Lung microvascular endothelial cell (primary cell): Measurements from ENCODE around the gene SBNO1. TPM values are rescaled to one million over a fixed set of nuclear protein-coding genes. Genes with fewer than 3 reads are reported as not detected.
"Not testable (repeated sequence)": the region's sequence is repeated elsewhere in the genome, so short reads cannot be mapped to it uniquely, and the experiment has no call there.

Experiments used
- DNase-seq, 2 donors: peaks; one replicate each; pipeline versions ENCODE4 v3.0.0 to v3.0.0-alpha.2; 2010; ENCODE audit warnings: low read depth in 2 of 2
- total RNA-seq: library from RNA; depleted of rRNA; stranded (reverse); fragments of >200 nt; gene quantifications from 2 replicates; pipeline ENCODE4 v1.2.1, GENCODE V29; 2014

SBNO1 gene
- total RNA-seq, 1 donor from 2014 or later, result 17.7 TPM

DNA sequence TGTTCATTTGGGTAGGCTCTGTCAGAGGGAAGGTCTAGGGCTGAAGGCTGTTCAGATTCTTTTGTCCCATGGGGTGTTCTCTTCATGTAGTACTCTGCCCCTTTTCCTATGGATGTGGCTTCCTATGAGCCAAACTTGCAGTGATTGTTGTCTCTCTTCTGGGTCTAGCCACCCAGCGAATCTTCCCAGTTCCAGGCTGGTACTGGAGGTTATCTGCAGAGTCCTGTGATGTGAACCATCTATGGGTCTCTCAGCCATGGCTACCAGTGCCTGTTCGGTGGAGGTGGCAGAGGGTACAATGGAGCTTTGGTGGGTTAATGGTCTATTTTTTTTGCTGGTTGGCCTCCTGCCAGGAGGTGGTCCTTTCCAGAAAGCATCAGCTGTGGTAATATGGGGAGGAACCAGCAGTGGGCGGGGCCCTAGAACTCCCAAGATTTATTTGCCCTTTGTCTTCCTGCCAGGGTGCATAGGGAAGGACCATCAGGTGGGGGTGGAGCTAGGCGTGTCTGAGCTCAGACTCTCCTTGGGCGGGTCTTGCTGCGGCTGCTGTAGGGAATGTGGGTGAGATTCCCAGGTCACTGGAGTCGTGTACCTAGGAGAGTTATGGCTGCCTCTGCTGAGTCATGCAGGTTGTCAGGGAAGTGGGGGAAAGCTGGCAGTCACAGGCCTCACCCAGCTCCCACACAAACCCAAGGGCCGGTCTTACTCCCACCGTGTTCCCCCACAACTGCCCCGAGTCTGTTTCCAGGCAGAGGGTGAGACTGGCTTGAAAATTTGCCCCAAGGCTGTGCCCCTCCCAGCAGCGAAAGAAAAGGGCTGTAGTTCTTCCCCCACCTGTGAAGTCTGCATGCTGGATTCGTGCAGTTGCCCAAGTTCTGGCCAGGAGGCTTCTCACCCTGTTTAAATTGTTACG lies 113.9 kb downstream of the SBNO1 start:
- no peak for DNase-seq

DNA sequence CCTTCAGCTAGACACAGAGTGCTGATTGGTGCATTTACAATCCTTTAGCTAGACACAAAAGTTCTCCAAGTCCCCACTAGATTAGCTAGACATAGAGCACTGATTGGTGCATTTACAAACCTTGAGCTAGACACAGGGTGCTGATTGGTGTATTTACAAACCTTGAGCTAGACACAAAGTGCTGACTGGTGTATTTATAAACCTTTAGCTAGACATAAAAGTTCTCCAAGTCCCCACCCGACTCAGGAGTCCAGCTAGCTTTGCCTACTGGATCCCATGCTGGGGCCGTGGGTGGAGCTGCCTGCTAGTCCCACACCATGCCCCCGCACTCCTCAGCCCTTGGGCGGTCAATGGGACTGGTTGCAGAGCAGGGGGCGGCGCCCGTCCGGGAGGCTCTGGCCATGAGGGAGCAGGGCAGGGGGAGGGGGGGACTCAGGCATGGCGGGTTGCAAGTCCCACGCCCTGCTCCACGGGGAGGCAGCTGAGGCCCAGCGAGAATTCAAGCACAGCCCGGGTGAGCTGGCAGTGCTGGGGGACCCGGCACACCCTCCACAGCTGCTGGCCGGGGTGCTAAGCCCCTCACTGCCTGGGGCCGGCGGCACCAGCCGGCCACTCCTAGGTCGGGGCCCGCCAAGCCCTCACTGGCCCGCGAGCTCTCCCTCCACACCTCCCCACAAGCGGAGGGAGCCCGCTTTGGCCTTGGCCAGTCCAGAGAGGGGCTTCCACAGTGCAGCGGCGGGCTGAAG lies 115.5 kb downstream of the SBNO1 start:
- DNase-seq, result not testable (repeated sequence)

DNA sequence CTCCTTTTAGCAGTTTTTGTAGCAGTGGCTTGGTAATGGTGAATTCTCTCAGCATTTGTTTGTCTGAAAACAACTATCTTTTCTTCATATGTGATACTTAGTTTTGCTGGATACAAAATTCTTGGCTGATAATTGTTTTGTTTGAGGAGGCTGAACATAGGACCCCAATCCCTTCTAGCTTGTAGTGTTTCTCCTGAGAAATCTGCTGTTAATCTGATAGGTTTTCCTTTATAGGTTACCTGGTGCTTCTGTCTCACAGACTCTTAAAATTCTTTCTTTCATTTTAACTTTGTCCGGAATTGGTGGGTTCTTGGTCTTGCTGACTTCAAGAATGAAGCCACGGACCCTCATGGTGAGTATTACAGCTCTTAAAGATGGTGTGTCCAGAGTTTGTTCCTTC lies 116.5 kb downstream of the SBNO1 start:
- DNase-seq, result not testable (repeated sequence)

DNA sequence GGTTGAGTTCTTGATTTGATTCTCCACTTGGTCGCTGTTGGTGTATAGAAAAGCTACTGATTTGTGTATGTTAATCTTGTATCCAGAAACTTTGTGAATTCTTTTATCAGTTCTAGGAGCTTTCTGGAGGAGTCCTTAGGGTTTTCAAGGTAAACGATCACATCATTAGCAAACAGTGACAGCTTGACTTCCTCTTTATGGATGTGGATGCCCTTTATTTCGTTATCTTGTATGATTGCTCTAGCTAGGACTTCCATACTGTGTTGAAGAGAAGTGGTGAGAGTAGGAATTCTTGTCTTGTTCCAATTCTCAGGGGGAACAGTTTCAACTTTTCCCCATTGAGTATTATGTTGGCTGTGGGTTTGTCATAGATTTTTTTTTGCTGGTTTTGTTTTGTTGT lies 119.0 kb downstream of the SBNO1 start:
- DNase-seq, result no peak

DNA sequence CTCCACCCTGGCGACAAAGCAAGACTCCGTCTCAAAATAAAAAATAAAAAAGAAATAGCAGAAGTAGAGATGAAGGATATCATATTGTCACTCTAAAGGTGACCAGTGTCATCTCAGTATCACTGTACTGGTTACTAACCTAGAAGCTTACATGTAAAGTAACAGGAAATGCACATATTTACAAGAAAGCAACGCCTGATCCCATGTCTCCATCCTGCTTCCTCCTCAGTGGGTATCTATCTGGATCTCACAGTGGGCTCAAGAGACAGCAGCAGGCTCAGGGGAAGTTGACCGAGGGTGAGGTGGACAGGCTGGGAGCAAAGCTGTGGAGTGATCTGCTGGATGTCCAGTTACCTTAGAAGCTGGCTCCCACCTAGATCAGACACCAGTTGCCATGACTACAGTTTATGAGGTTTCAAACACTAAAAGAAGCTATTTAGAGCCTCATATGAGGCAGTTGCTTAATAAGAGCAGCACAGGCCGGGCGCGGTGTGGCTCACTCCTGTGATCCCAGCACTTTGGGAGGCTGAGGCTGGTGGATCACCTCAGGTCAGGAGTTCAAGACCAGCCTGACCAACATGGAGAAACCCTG lies 120.9 kb downstream of the SBNO1 start:
- no peak for DNase-seq

DNA sequence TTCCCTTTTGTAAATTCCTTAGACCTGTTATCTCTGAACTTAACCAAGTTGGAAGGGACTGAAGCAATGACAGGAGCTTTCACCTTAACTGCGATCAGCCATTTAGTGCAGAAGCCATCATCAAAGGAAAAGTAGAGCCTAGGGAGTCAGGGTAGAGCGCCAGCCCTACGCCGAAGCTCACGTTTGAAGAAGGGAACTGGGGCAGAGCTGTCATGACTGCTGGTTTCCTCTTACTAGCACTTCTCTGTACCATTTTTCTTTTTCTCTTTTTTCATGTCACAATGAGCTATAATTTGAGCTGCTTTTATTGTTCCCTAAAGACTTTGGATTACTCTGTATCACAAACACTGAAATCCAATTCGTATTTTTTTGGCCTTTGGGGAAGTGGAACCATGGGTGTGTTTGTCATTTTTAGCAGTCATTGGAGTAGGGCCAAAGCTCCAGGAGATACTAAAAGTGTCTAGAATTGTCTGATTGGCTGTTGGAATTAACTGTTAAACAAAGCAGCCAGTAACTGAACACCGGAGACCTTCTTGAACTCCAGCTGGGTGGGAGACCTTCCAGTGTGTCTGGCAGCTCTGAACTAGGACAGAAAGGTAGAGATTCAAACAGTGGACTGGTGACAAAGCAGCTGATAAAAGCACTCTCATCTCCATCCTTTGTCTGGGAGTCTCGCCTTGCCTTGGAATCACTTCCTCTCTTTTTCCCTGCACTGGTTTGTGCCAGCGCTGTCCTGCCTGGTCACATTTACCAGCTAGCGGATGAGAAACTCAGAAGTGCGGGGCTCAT lies 122.3 kb downstream of the SBNO1 start:
- peak; percentile 56 to 63 for DNase-seq

Other genes starting within 250 kb of the SBNO1 start
- 3.9 and 4.4 TPM in 2 replicates for gene PITPNM2, start 213.8 kb downstream of the SBNO1 start, total RNA-seq
- gene MPHOSPH9, start 131.7 kb downstream of the SBNO1 start, total RNA-seq, result 27.7 and 27.8 TPM in 2 replicates
- gene MTRFR, start 131.4 kb downstream of the SBNO1 start, total RNA-seq, result 7.4 and 7.7 TPM in 2 replicates
- gene CDK2AP1, start 93.0 kb downstream of the SBNO1 start, total RNA-seq, result 246 and 369 TPM in 2 replicates
- 19.4 and 24.0 TPM in 2 replicates for gene KMT5A, start 19.3 kb upstream of the SBNO1 start, total RNA-seq
- gene RILPL2, start 71.8 kb upstream of the SBNO1 start, total RNA-seq, result 3.1 and 3.2 TPM in 2 replicates
- 11.1 and 15.1 TPM in 2 replicates for gene SNRNP35, start 93.3 kb upstream of the SBNO1 start, total RNA-seq
- 2.8 and 4.8 TPM in 2 replicates for gene RILPL1, start 168.9 kb upstream of the SBNO1 start, total RNA-seq
- gene TMED2, start 219.7 kb upstream of the SBNO1 start, total RNA-seq, result 270 and 341 TPM in 2 replicates
- gene DDX55, start 237.3 kb upstream of the SBNO1 start, total RNA-seq, result 6.5 and 10.5 TPM in 2 replicates